ENCODE measurements around the gene EFHD1.
A peak's percentile ranks its signal among the peaks of the same experiment; 100 is the strongest.
"Not testable (repeated sequence)": the region's sequence is repeated elsewhere in the genome, so short reads cannot be mapped to it uniquely, and the experiment has no call there.

Gene EFHD1

GRCh38 chr2:232675381-232675780, 42.0 kb downstream of the EFHD1 start:
- no peak for DNase-seq
- in situ Hi-C loops (cut with HindIII; ENCODE audit: low pct_ligation_motif_present, low pct_unique_long_range_greater_than_20kb, low sequenced_read_pairs), result no loop called here

GRCh38 chr2:232680006-232680405, 46.6 kb downstream of the EFHD1 start:
- DNase-seq, result no peak
- in situ Hi-C loops (cut with HindIII; ENCODE audit: low pct_ligation_motif_present, low pct_unique_long_range_greater_than_20kb, low sequenced_read_pairs), result no loop called here

- in situ Hi-C loops (cut with HindIII; ENCODE audit: low pct_ligation_motif_present, low pct_unique_long_range_greater_than_20kb, low sequenced_read_pairs), result no loop called here
- DNase-seq, result no peak
These were observed 48.1 kb downstream of the EFHD1 start for GRCh38 chr2:232681527-232681926.

GRCh38 chr2:232683368-232683767, 50.0 kb downstream of the EFHD1 start:
- in situ Hi-C loops (cut with HindIII; ENCODE audit: low pct_ligation_motif_present, low pct_unique_long_range_greater_than_20kb, low sequenced_read_pairs), result no loop called here
- no peak for DNase-seq

- DNase-seq; in situ Hi-C loops (cut with HindIII; ENCODE audit: low pct_ligation_motif_present, low pct_unique_long_range_greater_than_20kb, low sequenced_read_pairs): not testable (repeated sequence)
These were observed 52.0 kb downstream of the EFHD1 start for GRCh38 chr2:232685391-232685790.

GRCh38 chr2:232687382-232688160, 54.2 kb downstream of the EFHD1 start:
- DNase-seq, result no peak
- in situ Hi-C loops (cut with HindIII; ENCODE audit: low pct_ligation_motif_present, low pct_unique_long_range_greater_than_20kb, low sequenced_read_pairs), result no loop called here

- no peak for DNase-seq
- in situ Hi-C loops (cut with HindIII; ENCODE audit: low pct_ligation_motif_present, low pct_unique_long_range_greater_than_20kb, low sequenced_read_pairs), result no loop called here
These were observed 54.8 kb downstream of the EFHD1 start for GRCh38 chr2:232688201-232688600.

- in situ Hi-C loops (cut with HindIII; ENCODE audit: low pct_ligation_motif_present, low pct_unique_long_range_greater_than_20kb, low sequenced_read_pairs), result no loop called here
- DNase-seq, result peak; percentile 19
These were observed 55.9 kb downstream of the EFHD1 start for GRCh38 chr2:232689152-232689910.

GRCh38 chr2:232691117-232691516, 57.7 kb downstream of the EFHD1 start:
- in situ Hi-C loops (cut with HindIII; ENCODE audit: low pct_ligation_motif_present, low pct_unique_long_range_greater_than_20kb, low sequenced_read_pairs); DNase-seq: not testable (repeated sequence)

- in situ Hi-C loops (cut with HindIII; ENCODE audit: low pct_ligation_motif_present, low pct_unique_long_range_greater_than_20kb, low sequenced_read_pairs), result no loop called here
- no peak for DNase-seq
These were observed 59.9 kb downstream of the EFHD1 start for GRCh38 chr2:232693344-232693743.

GRCh38 chr2:232696609-232697058, 63.2 kb downstream of the EFHD1 start:
- no peak for DNase-seq
- in situ Hi-C loops (cut with HindIII; ENCODE audit: low pct_ligation_motif_present, low pct_unique_long_range_greater_than_20kb, low sequenced_read_pairs), result no loop called here

GRCh38 chr2:232697059-232697806, 63.8 kb downstream of the EFHD1 start, which contains the start of gene GIGYF2:
GIGYF2 (plus strand) TSS chr2:232697331; CDS start chr2:232735198, 37,867 bp downstream.
- peak; percentile 98 for DNase-seq
- in situ Hi-C loops (cut with HindIII; ENCODE audit: low pct_ligation_motif_present, low pct_unique_long_range_greater_than_20kb, low sequenced_read_pairs), result no loop called here

GRCh38 chr2:232697807-232698110, 64.4 kb downstream of the EFHD1 start:
- DNase-seq, result no peak
- in situ Hi-C loops (cut with HindIII; ENCODE audit: low pct_ligation_motif_present, low pct_unique_long_range_greater_than_20kb, low sequenced_read_pairs), result no loop called here

GRCh38 chr2:232698556-232699091, 65.2 kb downstream of the EFHD1 start:
- DNase-seq, result no peak
- in situ Hi-C loops (cut with HindIII; ENCODE audit: low pct_ligation_motif_present, low pct_unique_long_range_greater_than_20kb, low sequenced_read_pairs), result no loop called here

- in situ Hi-C loops (cut with HindIII; ENCODE audit: low pct_ligation_motif_present, low pct_unique_long_range_greater_than_20kb, low sequenced_read_pairs), result no loop called here
These were observed 65.7 kb downstream of the EFHD1 start for GRCh38 chr2:232699110-232699509.

GRCh38 chr2:232700154-232700553, 66.8 kb downstream of the EFHD1 start:
- DNase-seq, result no peak
- in situ Hi-C loops (cut with HindIII; ENCODE audit: low pct_ligation_motif_present, low pct_unique_long_range_greater_than_20kb, low sequenced_read_pairs), result no loop called here

More at GRCh38 chr2:232699110-232699509, 65.7 kb downstream of the EFHD1 start:
- no peak for DNase-seq

GRCh38 chr2:232707076-232707475, 73.7 kb downstream of the EFHD1 start:
- in situ Hi-C loops (cut with HindIII; ENCODE audit: low pct_ligation_motif_present, low pct_unique_long_range_greater_than_20kb, low sequenced_read_pairs), result no loop called here
- DNase-seq, result no peak

GRCh38 chr2:232713505-232713904, 80.1 kb downstream of the EFHD1 start:
- in situ Hi-C loops (cut with HindIII; ENCODE audit: low pct_ligation_motif_present, low pct_unique_long_range_greater_than_20kb, low sequenced_read_pairs), result no loop called here
- no peak for DNase-seq

GRCh38 chr2:232714969-232715368, 81.6 kb downstream of the EFHD1 start:
- in situ Hi-C loops (cut with HindIII; ENCODE audit: low pct_ligation_motif_present, low pct_unique_long_range_greater_than_20kb, low sequenced_read_pairs), result no loop called here

More at GRCh38 chr2:232714969-232715368, 81.6 kb downstream of the EFHD1 start:
- no peak for DNase-seq
